MM.1S (cell line): ENCODE measurements around the gene CCM2L.

Experiments used
- CTCF ChIP-seq: fragments of 300-600 bp; sonication (generic); IDR thresholded peaks from 2 replicates; pipeline ENCODE4 v1.5.1; 2016; ENCODE audit warnings: antibody characterized with exemption, low read length, mixed read lengths
- EZH2 ChIP-seq: fragments of 300-600 bp; sonication (generic); optimal IDR thresholded peaks from 2 replicates; pipeline ENCODE3; 2017; ENCODE audit warnings: low read depth, mild to moderate bottlenecking, antibody characterized with exemption, low read length, mixed read lengths
- EZH2phosphoT487 ChIP-seq: fragments of 300-600 bp; sonication (generic); IDR thresholded peaks from 2 replicates; pipeline ENCODE4 v1.6.1; 2018; ENCODE audit warnings: antibody characterized with exemption, low read length

DNA sequence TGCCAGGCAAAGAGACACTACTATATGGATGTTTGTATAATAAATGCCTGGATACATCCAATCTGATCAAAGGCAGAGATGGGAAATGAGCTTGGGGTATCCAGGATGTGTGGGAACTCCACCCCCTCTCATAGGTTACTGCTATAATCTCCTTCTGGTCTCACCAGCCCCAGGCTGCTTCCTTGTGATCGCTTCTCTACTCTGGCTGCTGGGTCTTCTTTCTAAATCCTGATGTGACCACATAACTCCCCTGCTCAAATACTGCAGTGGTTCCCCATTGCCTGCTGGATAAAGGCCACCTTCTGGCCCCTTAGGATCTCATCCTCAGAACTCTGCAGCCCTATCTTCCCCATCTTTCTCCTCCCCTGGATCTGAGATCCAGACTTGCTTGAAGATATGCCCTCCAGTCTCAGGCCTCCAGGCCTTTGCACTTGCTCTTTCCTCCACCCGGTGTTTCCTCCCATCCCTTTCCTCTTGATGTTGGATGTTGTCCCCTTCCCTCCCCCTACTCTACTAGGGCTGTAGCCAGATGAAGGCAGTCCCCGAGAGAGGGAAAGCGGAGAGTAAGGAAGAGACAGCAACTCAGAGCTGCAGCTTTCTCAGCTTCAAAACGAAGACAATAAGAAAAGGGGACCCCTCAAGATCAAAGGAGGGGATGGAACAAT, 43.1 kb upstream of the CCM2L start:
- TF ChIP-seq CTCF = no peak
- TF ChIP-seq EZH2 = no peak
- TF ChIP-seq EZH2phosphoT487 = no peak
